Fibroblast of skin of left quadriceps (primary cell): ENCODE data around the gene HTT.
"Not testable (repeated sequence)": the region's sequence is repeated elsewhere in the genome, so short reads cannot be mapped to it uniquely, and the experiment has no call there.

Experiments
- DNase-seq, 2 experiments: peaks; one replicate each; pipeline ENCODE4 v3.0.0-alpha.2; 2013; ENCODE audit warnings: low read depth in 2 of 2

The HTT gene

DNA sequence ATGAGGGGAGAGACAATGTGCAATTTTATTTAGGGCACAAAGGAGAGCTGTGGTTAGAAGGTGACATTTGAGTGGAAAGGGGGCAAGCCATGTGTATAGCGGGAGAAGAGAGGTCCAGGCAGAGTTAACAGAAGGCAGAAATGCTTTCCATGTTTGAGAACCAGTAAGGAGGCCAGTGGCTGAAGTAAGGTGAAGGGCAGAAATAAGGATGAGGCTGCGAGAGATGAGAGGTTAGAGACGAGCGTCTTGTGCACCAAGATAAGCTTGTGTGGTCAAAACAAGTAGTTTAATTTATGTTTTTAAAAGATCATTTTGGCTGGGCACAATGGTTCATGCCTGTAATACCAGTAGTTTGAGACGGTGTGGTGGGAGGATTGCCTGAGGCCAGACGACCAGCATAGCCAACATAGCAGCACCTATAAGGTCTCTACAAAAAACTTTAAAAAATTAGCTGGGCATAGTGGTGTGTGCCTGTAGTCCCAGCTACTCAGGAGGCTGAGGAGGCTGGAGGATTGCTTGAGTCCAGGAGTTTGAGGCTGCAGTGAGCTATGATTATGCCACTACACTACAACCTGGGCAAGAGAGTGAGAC is 8.5 kb downstream of the HTT start:
- no peak for DNase-seq

DNA sequence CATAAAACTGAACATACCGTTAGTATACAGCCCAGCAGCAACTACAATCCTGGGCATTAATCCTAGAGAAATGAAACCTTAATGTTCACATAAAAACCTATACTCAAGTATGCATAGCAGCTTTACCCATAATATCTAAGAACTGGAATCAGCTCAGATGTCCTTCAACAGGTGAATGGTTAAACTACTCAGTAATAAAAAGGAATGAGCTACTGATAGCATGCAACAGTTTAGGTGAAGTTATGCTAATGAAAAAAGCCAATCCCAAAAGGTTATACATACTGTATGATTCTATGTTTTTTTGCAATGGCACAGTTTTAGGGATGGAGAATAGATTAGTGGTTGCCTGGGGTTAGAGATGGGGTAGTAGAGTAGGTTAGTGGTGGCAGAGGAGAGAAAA is 9.3 kb downstream of the HTT start:
- DNase-seq = no peak

DNA sequence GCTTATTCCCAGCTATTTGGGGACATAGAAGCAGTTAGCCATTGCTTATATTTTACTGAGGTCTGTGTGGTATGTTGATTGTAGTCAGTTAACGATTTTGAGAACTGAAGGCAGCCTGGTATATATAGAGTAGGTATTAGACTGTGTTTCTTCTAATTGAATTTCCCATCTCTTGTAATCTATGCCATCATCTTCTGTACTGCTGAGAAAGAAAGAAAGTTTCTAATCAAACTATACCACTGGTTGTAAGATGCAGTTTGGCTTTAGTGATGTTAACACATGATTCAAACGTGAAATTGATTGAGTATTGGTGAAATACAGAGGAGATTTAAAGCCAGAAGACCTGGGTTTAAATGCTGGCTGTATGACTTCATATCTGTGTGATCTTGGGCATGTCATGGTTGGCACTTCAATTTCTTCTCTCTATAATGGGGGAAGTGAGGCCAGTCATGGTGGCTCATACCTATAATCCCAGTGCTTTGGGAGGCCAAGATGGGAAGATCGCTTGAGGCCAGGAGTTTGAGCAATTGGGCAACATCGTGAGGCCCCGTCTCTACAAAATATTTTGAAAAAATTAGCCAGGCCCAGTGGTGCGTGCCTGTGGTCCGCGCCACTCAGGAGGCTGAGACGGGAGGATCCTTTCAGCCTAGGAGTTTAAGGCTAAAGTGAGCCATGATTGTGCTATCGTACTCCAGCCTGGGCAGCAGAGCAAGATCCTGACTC is 11.6 kb downstream of the HTT start:
- DNase-seq = no peak

GRCh38 chr4:3087115-3087797 is 12.8 kb downstream of the HTT start:
- no peak for DNase-seq

- no peak for DNase-seq
Observed at GRCh38 chr4:3091464-3091863, 17.0 kb downstream of the HTT start.

- DNase-seq = not testable (repeated sequence)
Observed at GRCh38 chr4:3094701-3095100, 20.2 kb downstream of the HTT start.

- DNase-seq = no peak
Observed at GRCh38 chr4:3096202-3096601, 21.7 kb downstream of the HTT start.

DNA sequence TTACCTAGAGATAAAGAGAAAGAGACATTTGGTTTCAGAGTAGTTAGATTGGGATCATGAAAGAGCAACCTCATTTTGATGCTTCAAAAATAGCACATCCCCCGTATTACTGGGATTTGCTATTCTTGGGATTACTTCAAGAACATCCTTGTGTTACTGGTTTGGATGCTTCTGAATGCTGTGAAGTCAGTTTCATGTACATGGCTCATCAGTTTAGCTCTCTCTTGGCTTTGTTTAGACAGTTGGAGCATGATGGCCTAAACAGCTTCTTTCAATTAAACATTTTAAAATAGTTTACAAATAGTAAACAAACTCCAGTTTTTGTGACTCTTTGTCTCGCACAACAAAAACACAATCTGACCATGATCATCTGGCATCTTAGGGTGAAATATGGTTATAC is 23.9 kb downstream of the HTT start:
- no peak for DNase-seq

GRCh38 chr4:3106339-3107186 is 32.1 kb downstream of the HTT start:
- peak; percentile 73 for DNase-seq

DNA sequence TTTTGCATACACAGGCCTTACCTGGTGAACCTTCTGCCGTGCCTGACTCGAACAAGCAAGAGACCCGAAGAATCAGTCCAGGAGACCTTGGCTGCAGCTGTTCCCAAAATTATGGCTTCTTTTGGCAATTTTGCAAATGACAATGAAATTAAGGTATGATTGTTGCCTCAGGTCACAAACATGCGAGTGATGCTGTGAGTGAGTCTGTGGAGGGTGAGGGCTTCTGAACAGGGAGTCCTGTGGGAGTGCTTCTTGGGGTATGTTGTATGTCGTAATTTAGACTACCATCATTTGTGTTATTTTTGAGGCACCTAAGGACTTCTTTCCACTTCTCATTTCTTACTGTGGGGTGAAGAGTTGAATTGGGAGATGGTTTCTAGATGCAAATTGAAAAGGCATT is 32.8 kb downstream of the HTT start:
- no peak for DNase-seq

GRCh38 chr4:3107691-3108121 is 33.2 kb downstream of the HTT start:
- DNase-seq = no peak

DNA sequence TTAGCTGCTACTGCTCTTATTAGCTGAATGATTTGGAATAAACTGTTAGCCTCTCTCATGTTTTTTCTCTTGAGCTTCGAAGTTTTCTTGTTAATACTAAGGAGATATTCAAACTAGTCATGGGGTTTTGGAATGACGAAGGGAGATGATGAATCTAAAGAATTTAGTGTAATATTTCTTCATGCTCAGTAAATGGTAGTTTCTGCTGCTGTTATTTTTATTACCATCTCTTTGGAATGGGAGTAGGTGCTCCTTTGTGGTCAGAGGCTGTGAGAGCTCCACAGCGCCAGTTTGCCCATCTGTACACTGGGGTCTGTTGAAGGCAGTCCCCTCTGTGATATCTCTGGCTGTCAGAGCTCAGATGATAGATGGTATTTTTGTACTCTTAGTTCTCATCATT is 33.7 kb downstream of the HTT start:
- DNase-seq = no peak

- no peak for DNase-seq
Observed at GRCh38 chr4:3111461-3111860, 37.0 kb downstream of the HTT start.

- no peak for DNase-seq
Observed at GRCh38 chr4:3112201-3112600, 37.7 kb downstream of the HTT start.

DNA sequence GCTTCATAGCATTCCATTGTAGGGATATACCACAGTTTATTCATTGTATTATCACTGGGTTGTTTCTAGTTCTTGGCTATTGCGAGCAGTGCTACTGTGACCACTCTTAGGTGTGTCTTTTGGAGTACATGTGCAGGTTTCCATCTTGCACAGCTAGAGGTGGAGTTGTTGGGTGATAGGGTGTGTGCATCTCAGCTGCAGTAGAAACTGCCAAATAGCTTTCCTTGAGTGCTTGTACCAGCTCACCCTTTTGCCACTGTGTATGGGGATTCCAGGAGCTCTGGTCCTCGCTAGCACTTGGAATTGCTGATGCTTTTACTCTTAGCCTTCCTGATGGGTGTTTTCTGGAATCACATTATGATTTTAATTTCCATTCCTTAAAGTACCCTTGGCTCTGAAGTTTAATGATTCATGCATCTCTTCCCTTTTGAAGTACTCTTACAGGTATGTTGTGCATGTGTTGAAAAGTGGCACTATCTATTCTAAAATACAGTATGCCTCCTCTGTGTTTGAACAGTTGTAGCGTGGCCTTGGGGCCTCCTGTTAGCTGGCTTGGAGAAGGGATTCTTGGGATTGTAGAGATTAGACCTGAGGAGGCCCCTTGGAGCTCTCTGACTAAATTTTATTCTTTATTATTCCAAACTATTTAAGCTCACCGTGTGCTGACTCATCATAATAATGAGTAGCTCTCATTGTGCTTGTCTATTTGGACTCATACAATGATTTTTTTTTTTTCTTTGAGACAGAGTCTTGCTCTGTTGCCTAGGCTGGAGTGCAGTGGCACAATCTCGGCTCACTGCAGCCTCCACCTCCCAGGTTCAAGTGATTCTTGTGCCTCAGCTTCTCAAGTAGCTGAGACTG is 38.4 kb downstream of the HTT start:
- no peak for DNase-seq

DNA sequence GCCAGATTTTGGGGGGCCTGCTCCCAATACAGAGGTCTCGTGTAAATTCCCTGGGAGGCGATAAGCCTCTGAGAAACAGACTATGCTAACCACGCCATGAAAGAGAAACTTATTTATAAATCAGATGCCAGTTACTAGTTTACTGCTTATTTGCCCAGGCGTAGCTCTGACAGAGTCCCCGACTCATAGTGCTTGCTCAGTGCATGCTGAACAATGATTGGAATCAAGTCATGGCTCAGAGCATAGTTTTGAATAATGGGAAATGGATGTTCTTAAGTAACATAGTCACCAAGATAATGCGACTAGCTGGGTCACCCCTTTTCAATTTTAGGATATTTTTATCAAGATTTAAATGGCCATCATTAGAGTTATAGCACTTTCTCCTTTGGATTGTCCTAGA is 39.9 kb downstream of the HTT start:
- DNase-seq = no peak

DNA sequence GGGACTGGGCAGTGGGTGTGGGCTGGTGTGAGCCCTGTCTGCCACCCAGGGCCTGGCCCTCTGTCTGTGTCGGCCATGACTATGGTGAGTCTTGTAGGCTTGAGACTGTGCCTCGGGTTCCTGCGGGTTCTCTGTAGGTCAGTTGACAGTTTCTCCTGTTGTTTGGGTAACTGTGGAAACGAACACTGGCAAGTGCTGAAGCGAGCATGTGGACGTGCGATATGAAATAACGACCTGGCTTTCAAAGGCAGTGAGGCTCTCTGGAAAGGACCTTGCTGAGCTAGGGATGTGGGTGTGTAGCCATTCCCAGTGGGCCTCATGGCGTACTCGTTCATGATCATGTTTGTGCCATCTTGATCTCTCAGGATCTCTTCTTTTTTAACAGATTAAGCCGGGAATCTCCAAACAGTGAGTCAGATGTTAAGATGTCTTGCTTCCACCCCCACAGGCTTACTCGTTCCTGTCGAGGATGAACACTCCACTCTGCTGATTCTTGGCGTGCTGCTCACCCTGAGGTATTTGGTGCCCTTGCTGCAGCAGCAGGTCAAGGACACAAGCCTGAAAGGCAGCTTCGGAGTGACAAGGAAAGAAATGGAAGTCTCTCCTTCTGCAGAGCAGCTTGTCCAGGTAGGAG is 41.3 kb downstream of the HTT start:
- no peak for DNase-seq

- DNase-seq = no peak
Observed at GRCh38 chr4:3116955-3117354, 42.5 kb downstream of the HTT start.

- no peak for DNase-seq
Observed at GRCh38 chr4:3118312-3118711, 43.8 kb downstream of the HTT start.

DNA sequence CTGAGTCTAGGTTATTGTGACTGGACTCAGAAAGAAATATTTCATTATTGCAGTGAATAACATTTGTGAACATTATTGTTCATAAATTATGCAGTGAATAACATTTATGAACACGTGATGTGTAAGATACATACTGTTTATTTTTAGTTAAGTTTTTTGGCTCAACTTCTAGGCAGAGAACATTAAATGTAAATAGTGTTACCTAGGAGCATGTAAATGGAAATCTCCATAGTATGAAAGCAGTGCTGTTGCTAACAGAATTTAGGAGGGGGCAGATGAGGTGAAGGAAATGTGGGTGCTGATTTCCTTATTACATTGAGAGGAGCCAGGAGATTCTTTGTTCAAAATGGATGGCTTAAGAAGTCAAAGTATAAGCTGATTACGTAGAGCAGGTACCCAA is 45.0 kb downstream of the HTT start:
- DNase-seq = no peak

- DNase-seq = no peak
Observed at GRCh38 chr4:3121110-3121509, 46.6 kb downstream of the HTT start.
